ENCODE measurements around the gene SLC22A4.

The SLC22A4 gene

GRCh38 chr5:132342291-132343180 lies 48.3 kb downstream of the SLC22A4 start:
- no peak for DNase-seq (ENCODE audit: low read depth)

- no peak for DNase-seq (ENCODE audit: low read depth)
Measured at GRCh38 chr5:132344775-132345514, 50.8 kb downstream of the SLC22A4 start.

GRCh38 chr5:132353486-132353995 lies 59.3 kb downstream of the SLC22A4 start:
- no peak for DNase-seq (ENCODE audit: low read depth)

- DNase-seq (ENCODE audit: low read depth), result no peak
Measured at GRCh38 chr5:132354381-132355139, 60.4 kb downstream of the SLC22A4 start.

GRCh38 chr5:132355140-132355765 lies 61.1 kb downstream of the SLC22A4 start:
- no peak for DNase-seq (ENCODE audit: low read depth)

GRCh38 chr5:132358775-132359174 lies 64.6 kb downstream of the SLC22A4 start:
- DNase-seq (ENCODE audit: low read depth), result no peak

GRCh38 chr5:132362086-132362485 lies 67.9 kb downstream of the SLC22A4 start:
- no peak for DNase-seq (ENCODE audit: low read depth)

- peak; percentile 62 for DNase-seq (ENCODE audit: low read depth)
Measured at GRCh38 chr5:132363431-132364112, 69.4 kb downstream of the SLC22A4 start.

GRCh38 chr5:132364319-132364718 lies 70.1 kb downstream of the SLC22A4 start:
- peak; percentile 72 for DNase-seq (ENCODE audit: low read depth)

GRCh38 chr5:132365213-132365612 lies 71.0 kb downstream of the SLC22A4 start:
- no peak for DNase-seq (ENCODE audit: low read depth)

GRCh38 chr5:132368186-132368585 lies 74.0 kb downstream of the SLC22A4 start:
- DNase-seq (ENCODE audit: low read depth), result no peak

- no peak for DNase-seq (ENCODE audit: low read depth)
Measured at GRCh38 chr5:132369007-132369473, 74.8 kb downstream of the SLC22A4 start.

GRCh38 chr5:132369474-132370180 lies 75.4 kb downstream of the SLC22A4 start, which contains the start of gene SLC22A5:
TSS of gene SLC22A5 (plus strand) at chr5:132369710. CDS start at chr5:132369973, 263 bp downstream.
- peak; percentile 31 for DNase-seq (ENCODE audit: low read depth)

GRCh38 chr5:132370181-132370970 lies 76.2 kb downstream of the SLC22A4 start:
- DNase-seq (ENCODE audit: low read depth), result no peak

GRCh38 chr5:132370971-132371602 lies 76.9 kb downstream of the SLC22A4 start:
- DNase-seq (ENCODE audit: low read depth), result no peak

- no peak for DNase-seq (ENCODE audit: low read depth)
Measured at GRCh38 chr5:132371603-132371994, 77.4 kb downstream of the SLC22A4 start.

- no peak for DNase-seq (ENCODE audit: low read depth)
Measured at GRCh38 chr5:132372127-132372526, 77.9 kb downstream of the SLC22A4 start.

GRCh38 chr5:132372542-132372941 lies 78.3 kb downstream of the SLC22A4 start:
- no peak for DNase-seq (ENCODE audit: low read depth)

- DNase-seq (ENCODE audit: low read depth), result no peak
Measured at GRCh38 chr5:132375957-132376356, 81.8 kb downstream of the SLC22A4 start.

Measured in GM04504 (cell line).